Testis (tissue), 3 donors: ENCODE data around the gene PHF23. TPM values are rescaled to one million over a fixed set of nuclear protein-coding genes. Genes with fewer than 3 reads are reported as not detected.

ENCODE experiments used
- DNase-seq: peaks from one replicate; pipeline ENCODE4 v3.0.0-alpha.2; 2019
- H3K27ac ChIP-seq, 2 donors: fragments of 200-600 bp; sonication (generic); one replicate each; pipeline ENCODE4 v1.5.1; 2019
- H3K27me3 ChIP-seq: fragments of 200-600 bp; sonication (generic); one replicate; pipeline ENCODE4 v1.5.1; 2019
- H3K36me3 ChIP-seq: fragments of 200-600 bp; sonication (generic); one replicate; pipeline ENCODE4 v1.5.1; 2017; ENCODE audit warnings: low read depth; ENCODE audit errors: missing control alignments
- H3K4me1 ChIP-seq: fragments of 200-600 bp; sonication (generic); one replicate; pipeline ENCODE4 v1.5.1; 2019
- H3K4me3 ChIP-seq, 2 donors: fragments of 200-600 bp; sonication (generic); one replicate each; pipeline ENCODE4 v1.5.1; 2017 to 2019
- H3K9me3 ChIP-seq: fragments of 200-600 bp; sonication (generic); one replicate; pipeline ENCODE4 v1.5.1; 2017
- POLR2A ChIP-seq: fragments of 450-650 bp; IDR thresholded peaks from one replicate; pipeline ENCODE4 v1.6.1; 2017; ENCODE audit warnings: antibody characterized with exemption, mild to moderate bottlenecking, moderate library complexity
- WGBS, 2 donors: methylation state at CpG; one replicate each; pipeline ENCODE4 v1.1.5; 2018; 5-methylcytosine and 5-hydroxymethylcytosine counted together
- intact Hi-C: fragments of 100-400 bp; cut with DNase I; formaldehyde crosslinking; loops from one replicate; pipeline ENCODE4 v1.15.1; 2023; ENCODE audit warnings: low total_unique reads
- polyA plus RNA-seq: library from polyadenylated mRNA; stranded (reverse); fragments of 350-450 nt; fragmentation: Illumina TruSeq; extraction: RNeasy Lipid Tissue Mini Kit (QIAGEN cat#74804); gene quantifications from one replicate; pipeline ENCODE4 v1.2.3, GENCODE V29; 2014; ENCODE audit warnings: low read depth, low replicate concordance; ENCODE audit not compliant: insufficient read depth
- total RNA-seq, 2 donors: library from RNA; depleted of rRNA; stranded (reverse); fragments of >200 nt; gene quantifications; one replicate each; pipeline ENCODE4 v1.2.3, GENCODE V29; 2016
- TF ChIP-seq, protein P1 (sequence below), 3 experiments: fragments of 450-650 bp in 2 of 3; fragments of 200-600 bp in 1 of 3; sonication (generic) in 1 of 3; IDR thresholded peaks; one replicate each; pipeline ENCODE4 v1.5.1; 2016 to 2019; ENCODE audit warnings: antibody characterized with exemption in 3 of 3, mild to moderate bottlenecking in 2 of 3, moderate library complexity in 1 of 3

PHF23 gene
- total and polyA plus RNA-seq, 3 donors from 2014 or later, result 53.4 to 61.6 (median 54.9) TPM

DNA sequence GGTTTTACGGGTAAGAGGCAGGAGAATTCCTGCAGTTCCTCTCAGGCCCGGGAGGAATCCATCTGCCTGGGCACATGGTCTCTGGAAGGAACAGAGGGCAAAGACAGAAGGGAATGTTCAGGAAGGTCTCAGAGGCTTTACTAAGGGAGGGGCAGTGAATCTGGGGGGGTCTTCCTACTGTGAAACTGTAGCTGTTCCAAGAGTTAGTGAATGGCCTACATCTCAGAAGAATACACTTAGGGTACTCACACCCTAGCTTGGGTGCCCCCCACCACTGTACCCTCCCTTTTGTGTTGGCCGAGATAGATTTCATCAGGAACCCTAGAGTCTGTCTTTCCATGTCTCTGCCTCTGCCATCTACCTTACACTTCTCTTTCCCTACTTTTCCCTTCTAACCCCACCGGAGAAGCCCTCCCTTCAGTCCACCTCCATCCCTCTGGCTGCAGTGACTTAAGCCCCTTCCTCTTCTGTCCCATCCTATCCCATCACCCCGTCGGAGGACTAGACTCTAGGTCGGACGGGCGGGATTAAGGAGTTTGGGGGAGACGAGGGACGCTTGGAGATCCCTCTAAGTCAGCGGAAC, 19.9 kb downstream of the PHF23 start:
- no peaks in the 10 kb centered on the region for H3K9me3 ChIP-seq
- TF ChIP-seq, protein P1, sequence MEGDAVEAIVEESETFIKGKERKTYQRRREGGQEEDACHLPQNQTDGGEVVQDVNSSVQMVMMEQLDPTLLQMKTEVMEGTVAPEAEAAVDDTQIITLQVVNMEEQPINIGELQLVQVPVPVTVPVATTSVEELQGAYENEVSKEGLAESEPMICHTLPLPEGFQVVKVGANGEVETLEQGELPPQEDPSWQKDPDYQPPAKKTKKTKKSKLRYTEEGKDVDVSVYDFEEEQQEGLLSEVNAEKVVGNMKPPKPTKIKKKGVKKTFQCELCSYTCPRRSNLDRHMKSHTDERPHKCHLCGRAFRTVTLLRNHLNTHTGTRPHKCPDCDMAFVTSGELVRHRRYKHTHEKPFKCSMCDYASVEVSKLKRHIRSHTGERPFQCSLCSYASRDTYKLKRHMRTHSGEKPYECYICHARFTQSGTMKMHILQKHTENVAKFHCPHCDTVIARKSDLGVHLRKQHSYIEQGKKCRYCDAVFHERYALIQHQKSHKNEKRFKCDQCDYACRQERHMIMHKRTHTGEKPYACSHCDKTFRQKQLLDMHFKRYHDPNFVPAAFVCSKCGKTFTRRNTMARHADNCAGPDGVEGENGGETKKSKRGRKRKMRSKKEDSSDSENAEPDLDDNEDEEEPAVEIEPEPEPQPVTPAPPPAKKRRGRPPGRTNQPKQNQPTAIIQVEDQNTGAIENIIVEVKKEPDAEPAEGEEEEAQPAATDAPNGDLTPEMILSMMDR (IDR thresholded peaks at IDR 0.05), result no peak
- TF ChIP-seq POLR2A, result no peak
- H3K27me3 ChIP-seq, result no peaks in the 10 kb centered on the region
- no peaks in the 10 kb centered on the region for H3K36me3 ChIP-seq
- H3K4me1 ChIP-seq, result peaks cover 30% of the 10 kb centered on the region
- H3K4me3 ChIP-seq, result peak overlapping the region; percentile 66 to 86
- no peak for DNase-seq
- intact Hi-C loops, result no loop called here
- peak overlapping the region; percentile 84 to 89 for H3K27ac ChIP-seq
- 15 to 19% methylated on average over 10 to 12 of the region's 12 CpGs for WGBS, 2 donors

DNA sequence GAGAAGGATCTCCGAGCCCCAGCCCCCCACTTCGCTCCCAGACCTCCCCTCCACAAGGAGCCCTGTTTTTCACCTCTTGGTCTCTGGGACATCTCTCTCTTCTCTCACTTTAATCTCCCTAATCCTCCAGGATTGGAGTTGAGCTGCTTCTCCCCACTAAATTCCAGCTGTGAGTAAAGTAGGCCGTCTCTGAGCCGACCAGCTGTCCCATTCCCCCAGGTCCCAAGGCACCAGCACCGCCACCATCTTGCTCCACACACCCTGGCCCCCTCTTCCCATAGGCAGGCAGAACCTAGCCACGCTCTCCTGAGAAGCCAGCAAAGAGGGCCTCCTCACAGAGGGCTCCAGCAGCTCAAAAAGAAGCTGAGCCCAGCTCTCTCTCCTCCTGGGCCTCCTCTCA, 20.5 kb downstream of the PHF23 start:
- no peak for DNase-seq
- Histone ChIP-seq H3K4me1 (peaks cover 35% of the 10 kb centered on the region), H3K27ac (peak overlapping the region; percentile 84 to 89), H3K9me3 (no peaks in the 10 kb centered on the region), H3K4me3 (no peak overlapping the region), H3K36me3 (no peaks in the 10 kb centered on the region), H3K27me3 (no peaks in the 10 kb centered on the region)
- intact Hi-C loops, result no loop called here
- WGBS, 2 donors, result 65 to 67% methylated on average over 6 of the region's 6 CpGs
- TF ChIP-seq, protein P1 (IDR thresholded peaks at IDR 0.05), result no peak
- TF ChIP-seq POLR2A, result no peak

DNA sequence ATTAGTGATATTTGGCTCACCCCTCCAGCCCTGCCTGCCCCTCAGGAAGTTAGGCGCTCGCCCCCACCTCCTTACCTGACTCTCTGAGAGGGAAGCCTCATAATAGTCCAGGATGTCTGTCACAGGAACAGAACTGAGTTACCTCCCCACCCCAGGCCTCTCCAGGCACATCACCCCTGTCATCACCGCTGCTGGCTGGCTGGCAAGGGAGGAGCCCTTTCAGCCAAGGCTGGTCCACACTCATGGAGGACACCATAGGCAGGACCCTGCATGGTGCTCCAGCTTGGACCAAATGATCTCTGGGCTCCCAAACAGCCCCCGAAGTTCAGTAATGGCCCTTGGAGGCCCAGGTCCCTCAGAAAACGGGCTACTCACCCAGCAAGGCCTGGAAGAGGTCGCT, 21.1 kb downstream of the PHF23 start:
- peaks cover 38% of the 10 kb centered on the region for H3K4me1 ChIP-seq
- DNase-seq, result no peak

DNA sequence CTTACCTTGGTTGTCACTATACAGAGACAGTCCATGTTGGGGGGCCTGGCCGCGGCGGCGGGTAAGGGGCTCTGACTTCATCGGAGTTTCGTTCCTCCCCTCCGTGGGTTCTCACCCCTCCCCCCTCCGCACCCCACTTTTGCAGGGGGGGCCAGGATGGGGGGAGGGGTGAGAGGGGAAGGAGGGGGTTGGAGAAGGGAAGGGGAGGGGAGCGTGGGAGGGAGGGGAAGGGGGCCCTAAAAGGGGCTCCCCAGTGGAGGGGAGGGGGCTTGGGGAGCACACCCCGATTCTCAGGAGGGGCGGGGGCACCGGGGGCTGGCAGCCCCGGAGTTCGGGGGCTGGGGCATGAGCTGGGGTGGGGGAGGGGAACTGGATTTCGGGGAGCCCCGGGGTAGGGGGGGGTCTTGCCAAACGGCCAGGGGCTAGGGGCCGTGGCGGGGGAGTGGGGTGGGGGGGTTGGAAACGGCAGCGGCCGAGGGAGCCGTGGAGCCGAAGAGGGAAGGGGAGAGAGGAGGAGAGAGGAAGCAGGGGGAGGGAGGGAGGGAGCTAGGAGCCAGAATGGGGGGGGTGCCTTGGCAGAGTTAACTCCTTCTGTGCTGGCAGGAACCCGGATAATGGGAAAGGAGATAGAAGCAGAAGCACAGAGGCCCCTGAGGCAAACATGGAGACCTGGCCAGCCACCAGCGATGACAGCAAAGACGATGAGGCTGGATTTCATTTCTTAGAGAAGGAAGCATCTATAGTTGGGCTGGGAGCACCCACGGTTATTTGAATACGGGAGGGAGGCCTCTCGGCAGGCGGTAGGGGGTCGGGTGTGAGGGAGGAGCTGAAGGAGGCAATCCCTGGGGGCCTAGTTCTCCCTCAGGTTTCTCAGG, 21.9 kb downstream of the PHF23 start:
- no peaks in the 10 kb centered on the region for H3K9me3 ChIP-seq
- peaks cover 38% of the 10 kb centered on the region for H3K4me1 ChIP-seq
- H3K27ac ChIP-seq, result peak overlapping the region; percentile 70 to 82
- 11 to 25% methylated on average over 20 to 30 of the region's 32 CpGs for WGBS, 2 donors
- H3K27me3 ChIP-seq, result no peaks in the 10 kb centered on the region
- peak overlapping the region; percentile 26 to 45 for H3K4me3 ChIP-seq
- H3K36me3 ChIP-seq, result no peaks in the 10 kb centered on the region
- no peak for TF ChIP-seq POLR2A
- TF ChIP-seq, protein P1 (IDR thresholded peaks at IDR 0.05), result no peak
- intact Hi-C loops, result no loop called here
- DNase-seq, result peak; percentile 54

More for the DNA sequence above, 21.1 kb downstream of the PHF23 start:
- Histone ChIP-seq H3K4me3 (no peak overlapping the region), H3K9me3 (no peaks in the 10 kb centered on the region), H3K36me3 (no peaks in the 10 kb centered on the region), H3K27me3 (no peaks in the 10 kb centered on the region), H3K27ac (peak overlapping the region in 1 of 2 donors; percentile 82)
- no peak for TF ChIP-seq POLR2A
- TF ChIP-seq, protein P1 (IDR thresholded peaks at IDR 0.05), result no peak
- intact Hi-C loops, result no loop called here
- 66 to 72% methylated on average over 5 to 6 of the region's 6 CpGs for WGBS, 2 donors
